ENCODE measurements around the gene MAGI2. TPM values are rescaled to one million over a fixed set of nuclear protein-coding genes. Genes with fewer than 3 reads are reported as not detected.

The MAGI2 gene
- total and polyA plus RNA-seq, 2 of the 13 experiments (the other 11 are each of a cell fraction or from before 2014, with no cell fraction given) = 1.5 to 3.8 TPM

GRCh38 chr7:78747592-78747991, 705.9 kb downstream of the MAGI2 start:
- Histone ChIP-seq H3K9ac (ENCODE audit: insufficient read depth, low read depth, low read length) (no peak overlapping the region), H3K27me3 (ENCODE audit: control insufficient read depth in 1 of 2, insufficient read depth in 2 of 2, low read length in 2 of 2) (no peaks in the 10 kb centered on the region), H3K27ac (ENCODE audit: extremely low read length, insufficient read depth, low read length) (no peak overlapping the region), H3K9me3 (ENCODE audit: low read length) (no peaks in the 10 kb centered on the region), H3K4me3 (replicated peaks in 1 of 3; ENCODE audit: insufficient read depth in 1 of 3, low read depth in 2 of 3, low read length in 3 of 3) (no peak overlapping the region), H3K36me3 (replicated peaks in 1 of 2; ENCODE audit: control insufficient read depth in 1 of 2, insufficient read depth in 2 of 2, low read length in 2 of 2) (no peaks in the 10 kb centered on the region), H3K4me1 (ENCODE audit: insufficient read depth, low read length) (no peaks in the 10 kb centered on the region), H3K79me2 (ENCODE audit: insufficient read depth, low read length) (no peaks in the 10 kb centered on the region), H2AFZ (ENCODE audit: low read length) (no peak overlapping the region), H4K20me1 (ENCODE audit: insufficient read depth, low read length) (no peaks in the 10 kb centered on the region), H3K4me2 (ENCODE audit: low read depth, low read length) (no peak overlapping the region)
- no TSS peak for BruUV-seq (replicated peaks)
- intact Hi-C loops (cut with micrococcal nuclease; ENCODE audit: unreplicated experiment) = no loop called here
- ChIA-PET POLR2A (no interaction called here), CTCF (ENCODE audit: low intra/inter-chr PET ratio, low total read pairs) (no interaction called here)
- no peak for ATAC-seq
- no peak for DNase-seq (ENCODE audit: low spot score)
- FAIRE-seq = no peak
- 39% methylated on average over 2 of the region's 3 CpGs for WGBS (ENCODE audit: low lambda C conversion rate)
- in situ Hi-C loops (cut with HindIII; ENCODE audit: extremely low pct_ligation_motif_present, low pct_unique_long_range_greater_than_20kb) = no loop called here
- no peak for TF ChIP-seq CREM (IDR thresholded peaks at IDR 0.05)
- TF ChIP-seq CREM (CRISPR knock-in tag; IDR thresholded peaks at IDR 0.05) = no peak
- TF ChIP-seq ZNF790 (CRISPR knock-in tag; IDR thresholded peaks at IDR 0.05; ENCODE audit: borderline replicate concordance) = no peak
- TF ChIP-seq TIGD3 (CRISPR knock-in tag; IDR thresholded peaks at IDR 0.05; ENCODE audit: borderline replicate concordance) = no peak
- TF ChIP-seq ZNF468 (CRISPR knock-in tag; IDR thresholded peaks at IDR 0.05) = no peak
- TF ChIP-seq ZNF224 (CRISPR knock-in tag; IDR thresholded peaks at IDR 0.05) = no peak
- TF ChIP-seq ZBED4 (CRISPR knock-in tag; IDR thresholded peaks at IDR 0.05; ENCODE audit: borderline replicate concordance) = no peak
- TF ChIP-seq SRY (CRISPR knock-in tag; IDR thresholded peaks at IDR 0.05) = no peak
- TF ChIP-seq SRSF4 (IDR thresholded peaks at IDR 0.05; ENCODE audit: low read depth, low read length, poor library complexity, severe bottlenecking) = no peak
- TF ChIP-seq ARID4A (CRISPR knock-in tag; IDR thresholded peaks at IDR 0.05; ENCODE audit: borderline replicate concordance) = no peak
- TF ChIP-seq DDIT3 (CRISPR knock-in tag; IDR thresholded peaks at IDR 0.05) = no peak
- TF ChIP-seq TBP (CRISPR knock-in tag; IDR thresholded peaks at IDR 0.05) = no peak
- TF ChIP-seq REPIN1 (CRISPR knock-in tag; IDR thresholded peaks at IDR 0.05; ENCODE audit: borderline replicate concordance, low read depth) = no peak
- no peak for TF ChIP-seq DRAP1 (CRISPR knock-in tag; IDR thresholded peaks at IDR 0.05)
- TF ChIP-seq KLF6 (CRISPR knock-in tag; IDR thresholded peaks at IDR 0.05) = no peak
- no peak for TF ChIP-seq ZNF460 (CRISPR knock-in tag; IDR thresholded peaks at IDR 0.05; ENCODE audit: borderline replicate concordance)
